Activated CD8-positive, alpha-beta memory T cell treated with anti-CD3 and anti-CD28 coated beads, Interleukin-2, amount 50 U/mL, for 48 hours (primary cell): Measurements from ENCODE around the gene FOXP2.
"Not testable (repeated sequence)": the region's sequence is repeated elsewhere in the genome, so short reads cannot be mapped to it uniquely, and the experiment has no call there.

Experiments used
- DNase-seq: peaks from one replicate; pipeline ENCODE4 v3.0.0-alpha.2; 2020

The FOXP2 gene

GRCh38 chr7:114598946-114599345 is 184.3 kb downstream of the FOXP2 start:
- DNase-seq: no peak

GRCh38 chr7:114606100-114606499 is 191.5 kb downstream of the FOXP2 start:
- DNase-seq: no peak

GRCh38 chr7:114608822-114609221 is 194.2 kb downstream of the FOXP2 start:
- not testable (repeated sequence) for DNase-seq

GRCh38 chr7:114620208-114620607 is 205.6 kb downstream of the FOXP2 start:
- no peak for DNase-seq

GRCh38 chr7:114622221-114622620 is 207.6 kb downstream of the FOXP2 start:
- DNase-seq: no peak

GRCh38 chr7:114623146-114623545 is 208.5 kb downstream of the FOXP2 start:
- DNase-seq: no peak

GRCh38 chr7:114627231-114627630 is 212.6 kb downstream of the FOXP2 start:
- DNase-seq: no peak

GRCh38 chr7:114628362-114628761 is 213.7 kb downstream of the FOXP2 start:
- DNase-seq: no peak

GRCh38 chr7:114629762-114630161 is 215.1 kb downstream of the FOXP2 start:
- no peak for DNase-seq

- no peak for DNase-seq
Observed at GRCh38 chr7:114630201-114630990, 215.8 kb downstream of the FOXP2 start.

GRCh38 chr7:114631249-114631822 is 216.7 kb downstream of the FOXP2 start:
- no peak for DNase-seq

GRCh38 chr7:114639451-114639850 is 224.8 kb downstream of the FOXP2 start:
- DNase-seq: no peak

GRCh38 chr7:114644455-114644854 is 229.8 kb downstream of the FOXP2 start:
- DNase-seq: no peak

- DNase-seq: no peak
Observed at GRCh38 chr7:114645451-114645850, 230.8 kb downstream of the FOXP2 start.

GRCh38 chr7:114647518-114647917 is 232.9 kb downstream of the FOXP2 start:
- DNase-seq: no peak

GRCh38 chr7:114648117-114648516 is 233.5 kb downstream of the FOXP2 start:
- no peak for DNase-seq

GRCh38 chr7:114648680-114649079 is 234.1 kb downstream of the FOXP2 start:
- DNase-seq: no peak

- DNase-seq: no peak
Observed at GRCh38 chr7:114649689-114650088, 235.1 kb downstream of the FOXP2 start.

- no peak for DNase-seq
Observed at GRCh38 chr7:114650491-114650890, 235.9 kb downstream of the FOXP2 start.

- DNase-seq: no peak
Observed at GRCh38 chr7:114652041-114652440, 237.4 kb downstream of the FOXP2 start.

- DNase-seq: no peak
Observed at GRCh38 chr7:114653364-114654088, 238.9 kb downstream of the FOXP2 start.

- DNase-seq: no peak
Observed at GRCh38 chr7:114656466-114656865, 241.9 kb downstream of the FOXP2 start.

GRCh38 chr7:114657279-114657678 is 242.7 kb downstream of the FOXP2 start:
- no peak for DNase-seq

GRCh38 chr7:114658216-114658615 is 243.6 kb downstream of the FOXP2 start:
- no peak for DNase-seq
